Measurements from ENCODE around the gene TERT.
A peak's percentile ranks its signal among the peaks of the same experiment; 100 is the strongest.

Gene TERT

GRCh38 chr5:1331861-1332405, 37.1 kb upstream of the TERT start:
- H3K4me2 ChIP-seq (ENCODE audit: insufficient read depth, low read length): no peak overlapping the region
- no peaks in the 10 kb centered on the region for H3K27me3 ChIP-seq (ENCODE audit: insufficient read depth, low read length, poor library complexity)
- no peak overlapping the region for H3K4me3 ChIP-seq (ENCODE audit: low read depth in 1 of 2, low read length in 2 of 2)
- H3K27ac ChIP-seq (ENCODE audit: low read length): peak overlapping the region; percentile 5; the same call in 1 of the 2 replicates
- H3K9ac ChIP-seq (ENCODE audit: low read depth, low read length): no peak overlapping the region
- peaks cover 85% of the 10 kb centered on the region for H3K36me3 ChIP-seq (ENCODE audit: insufficient read depth, low read length)
- H4K20me1 ChIP-seq (ENCODE audit: insufficient read depth, low read length): peaks cover 66% of the 10 kb centered on the region
- no peak for TF ChIP-seq EZH2 (IDR thresholded peaks at IDR 0.05; ENCODE audit: borderline replicate concordance, low read depth, low read length, severe bottlenecking)
- TF ChIP-seq, protein P1, sequence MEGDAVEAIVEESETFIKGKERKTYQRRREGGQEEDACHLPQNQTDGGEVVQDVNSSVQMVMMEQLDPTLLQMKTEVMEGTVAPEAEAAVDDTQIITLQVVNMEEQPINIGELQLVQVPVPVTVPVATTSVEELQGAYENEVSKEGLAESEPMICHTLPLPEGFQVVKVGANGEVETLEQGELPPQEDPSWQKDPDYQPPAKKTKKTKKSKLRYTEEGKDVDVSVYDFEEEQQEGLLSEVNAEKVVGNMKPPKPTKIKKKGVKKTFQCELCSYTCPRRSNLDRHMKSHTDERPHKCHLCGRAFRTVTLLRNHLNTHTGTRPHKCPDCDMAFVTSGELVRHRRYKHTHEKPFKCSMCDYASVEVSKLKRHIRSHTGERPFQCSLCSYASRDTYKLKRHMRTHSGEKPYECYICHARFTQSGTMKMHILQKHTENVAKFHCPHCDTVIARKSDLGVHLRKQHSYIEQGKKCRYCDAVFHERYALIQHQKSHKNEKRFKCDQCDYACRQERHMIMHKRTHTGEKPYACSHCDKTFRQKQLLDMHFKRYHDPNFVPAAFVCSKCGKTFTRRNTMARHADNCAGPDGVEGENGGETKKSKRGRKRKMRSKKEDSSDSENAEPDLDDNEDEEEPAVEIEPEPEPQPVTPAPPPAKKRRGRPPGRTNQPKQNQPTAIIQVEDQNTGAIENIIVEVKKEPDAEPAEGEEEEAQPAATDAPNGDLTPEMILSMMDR (IDR thresholded peaks at IDR 0.05; ENCODE audit: borderline replicate concordance, extremely low read depth, low read length, poor library complexity, severe bottlenecking): no peak
- DNase-seq (no peak), ATAC-seq (ENCODE audit: insufficient read depth, low read depth) (peak; percentile 11; the same call in 1 of the 3 replicates)
- H3K79me2 ChIP-seq (ENCODE audit: insufficient read depth, low read length): peaks cover 85% of the 10 kb centered on the region
- no peaks in the 10 kb centered on the region for H3K9me3 ChIP-seq (ENCODE audit: insufficient read depth, low read length, severe bottlenecking)
- no peak overlapping the region for H2AFZ ChIP-seq (ENCODE audit: low read depth, low read length)
- H3K4me1 ChIP-seq (ENCODE audit: insufficient read depth, low read length): no peaks in the 10 kb centered on the region; the same call in none of the 2 replicates

- H3K27ac ChIP-seq (ENCODE audit: low read length): peak overlapping the region; percentile 10; the same call in 1 of the 2 replicates
- peaks cover 80% of the 10 kb centered on the region for H3K36me3 ChIP-seq (ENCODE audit: insufficient read depth, low read length)
- no peaks in the 10 kb centered on the region for H3K9me3 ChIP-seq (ENCODE audit: insufficient read depth, low read length, severe bottlenecking)
- DNase-seq: no peak
- peaks cover 82% of the 10 kb centered on the region for H3K79me2 ChIP-seq (ENCODE audit: insufficient read depth, low read length)
- TF ChIP-seq, protein P1 (IDR thresholded peaks at IDR 0.05; ENCODE audit: borderline replicate concordance, extremely low read depth, low read length, poor library complexity, severe bottlenecking): no peak
- no peak for TF ChIP-seq EZH2 (IDR thresholded peaks at IDR 0.05; ENCODE audit: borderline replicate concordance, low read depth, low read length, severe bottlenecking)
- H3K4me2 ChIP-seq (ENCODE audit: insufficient read depth, low read length): no peak overlapping the region
- no peak for ATAC-seq (ENCODE audit: insufficient read depth, low read depth)
- peaks cover 62% of the 10 kb centered on the region for H4K20me1 ChIP-seq (ENCODE audit: insufficient read depth, low read length)
- H3K9ac ChIP-seq (ENCODE audit: low read depth, low read length): no peak overlapping the region
- H2AFZ ChIP-seq (ENCODE audit: low read depth, low read length): no peak overlapping the region
- no peaks in the 10 kb centered on the region for H3K27me3 ChIP-seq (ENCODE audit: insufficient read depth, low read length, poor library complexity)
- no peaks in the 10 kb centered on the region; the same call in 1 of the 2 replicates for H3K4me1 ChIP-seq (ENCODE audit: insufficient read depth, low read length)
- no peak overlapping the region for H3K4me3 ChIP-seq (ENCODE audit: low read depth in 1 of 2, low read length in 2 of 2)
Observed at GRCh38 chr5:1330847-1331831, 36.3 kb upstream of the TERT start.

GRCh38 chr5:1330146-1330846, 35.4 kb upstream of the TERT start:
- DNase-seq: no peak
- Histone ChIP-seq H3K9ac (ENCODE audit: low read depth, low read length) (no peak overlapping the region), H3K27me3 (ENCODE audit: insufficient read depth, low read length, poor library complexity) (no peaks in the 10 kb centered on the region), H3K4me3 (ENCODE audit: low read depth in 1 of 2, low read length in 2 of 2) (no peak overlapping the region), H3K4me1 (ENCODE audit: insufficient read depth, low read length) (no peaks in the 10 kb centered on the region), H4K20me1 (ENCODE audit: insufficient read depth, low read length) (peaks cover 60% of the 10 kb centered on the region), H3K36me3 (ENCODE audit: insufficient read depth, low read length) (peaks cover 80% of the 10 kb centered on the region), H3K4me2 (ENCODE audit: insufficient read depth, low read length) (no peak overlapping the region), H3K27ac (ENCODE audit: low read length) (0 out of 2 replicates have a peak overlapping the region, but pooled peaks have one; percentile 10), H3K79me2 (ENCODE audit: insufficient read depth, low read length) (peaks cover 79% of the 10 kb centered on the region), H3K9me3 (ENCODE audit: insufficient read depth, low read length, severe bottlenecking) (no peaks in the 10 kb centered on the region), H2AFZ (ENCODE audit: low read depth, low read length) (no peak overlapping the region)
- no peak for TF ChIP-seq EZH2 (IDR thresholded peaks at IDR 0.05; ENCODE audit: borderline replicate concordance, low read depth, low read length, severe bottlenecking)
- TF ChIP-seq, protein P1 (IDR thresholded peaks at IDR 0.05; ENCODE audit: borderline replicate concordance, extremely low read depth, low read length, poor library complexity, severe bottlenecking): no peak
- no peak for ATAC-seq (ENCODE audit: insufficient read depth, low read depth)
